HG03460 (cell line): ENCODE results near the gene RNF7.
"Not testable (repeated sequence)": the region's sequence is repeated elsewhere in the genome, so short reads cannot be mapped to it uniquely, and the experiment has no call there.

Source experiments
- ATAC-seq: cut with Tn5 transposase; IDR thresholded peaks from one replicate; pipeline ENCODE4 v1.9.1; 2021; ENCODE audit not compliant: unreplicated experiment

RNF7 gene

GRCh38 chr3:141738022-141738890 lies at the start of gene RNF7:
TSS of gene RNF7 (plus strand) at chr3:141738298. CDS start at chr3:141738342, 44 bp downstream.
- ATAC-seq = peak; percentile 87

- ATAC-seq = no peak
Observed at GRCh38 chr3:141690431-141691072, 47.5 kb upstream of the RNF7 start.

GRCh38 chr3:141691471-141691870 lies 46.6 kb upstream of the RNF7 start:
- not testable (repeated sequence) for ATAC-seq

GRCh38 chr3:141692973-141693372 lies 45.1 kb upstream of the RNF7 start:
- not testable (repeated sequence) for ATAC-seq

- no peak for ATAC-seq
Observed at GRCh38 chr3:141699324-141699723, 38.8 kb upstream of the RNF7 start.

- ATAC-seq = no peak
Observed at GRCh38 chr3:141699897-141700296, 38.2 kb upstream of the RNF7 start.

GRCh38 chr3:141703367-141703766 lies 34.7 kb upstream of the RNF7 start:
- ATAC-seq = not testable (repeated sequence)

GRCh38 chr3:141707741-141708203 lies 30.3 kb upstream of the RNF7 start:
- ATAC-seq = no peak

- no peak for ATAC-seq
Observed at GRCh38 chr3:141708367-141708766, 29.7 kb upstream of the RNF7 start.

GRCh38 chr3:141709126-141709770 lies 28.9 kb upstream of the RNF7 start:
- ATAC-seq = no peak

- ATAC-seq = no peak
Observed at GRCh38 chr3:141710121-141710520, 28.0 kb upstream of the RNF7 start.

- ATAC-seq = no peak
Observed at GRCh38 chr3:141710888-141711616, 27.0 kb upstream of the RNF7 start.

GRCh38 chr3:141714671-141715070 lies 23.4 kb upstream of the RNF7 start:
- ATAC-seq = no peak

GRCh38 chr3:141722081-141722480 lies 16.0 kb upstream of the RNF7 start:
- ATAC-seq = no peak

- ATAC-seq = no peak
Observed at GRCh38 chr3:141722648-141723047, 15.4 kb upstream of the RNF7 start.

GRCh38 chr3:141723255-141723654 lies 14.8 kb upstream of the RNF7 start:
- no peak for ATAC-seq

- no peak for ATAC-seq
Observed at GRCh38 chr3:141724186-141724585, 13.9 kb upstream of the RNF7 start.

- ATAC-seq = no peak
Observed at GRCh38 chr3:141725036-141725435, 13.1 kb upstream of the RNF7 start.

GRCh38 chr3:141726483-141726882 lies 11.6 kb upstream of the RNF7 start:
- no peak for ATAC-seq

GRCh38 chr3:141728355-141728892 lies 9.7 kb upstream of the RNF7 start:
- no peak for ATAC-seq

GRCh38 chr3:141729240-141729639 lies 8.9 kb upstream of the RNF7 start:
- ATAC-seq = no peak
